Psoas muscle (tissue), 8 donors: Measurements from ENCODE around the gene ATP8A2. TPM values are rescaled to one million over a fixed set of nuclear protein-coding genes. Genes with fewer than 3 reads are reported as not detected.

Experiments used
- ATAC-seq, 4 donors: fragments of 200-7000 bp; cut with Tn5 transposase; one replicate each; pipeline ENCODE4 v1.9.1; 2020; ENCODE audit warnings: moderate library complexity in 3 of 4, mild to moderate bottlenecking in 2 of 4
- DNase-seq, 2 donors: peaks; one replicate each; pipeline ENCODE4 v3.0.0-alpha.2; 2020
- H3K27ac ChIP-seq: fragments of 200-600 bp; one replicate; pipeline ENCODE4 v1.8.0; 2022
- H3K27me3 ChIP-seq, 3 donors: fragments of 200-600 bp in 1 of 3; one replicate each; pipeline versions ENCODE4 v1.6.1 to v1.8.0; 2013 to 2022; ENCODE audit warnings: low read length in 2 of 3, mild to moderate bottlenecking in 2 of 3, moderate library complexity in 1 of 3; ENCODE audit not compliant: insufficient read depth in 3 of 3
- H3K36me3 ChIP-seq, 2 donors: fragments of 200-600 bp in 1 of 2; one replicate each; pipeline versions ENCODE4 v1.6.1 to v1.8.0; 2013 to 2022; ENCODE audit warnings: low read depth in 1 of 2, mild to moderate bottlenecking in 1 of 2, moderate library complexity in 1 of 2; ENCODE audit not compliant: insufficient read depth in 1 of 2
- H3K4me1 ChIP-seq: fragments of 200-600 bp; one replicate; pipeline ENCODE4 v1.8.0; 2022
- H3K4me3 ChIP-seq: fragments of 200-600 bp; one replicate; pipeline ENCODE4 v1.8.0; 2022; ENCODE audit warnings: mild to moderate bottlenecking
- H3K9me3 ChIP-seq: fragments of 200-600 bp; one replicate; pipeline ENCODE4 v1.8.0; 2022
- WGBS, 3 donors: extraction: QIAGEN DNeasy Blood & Tissue Kit; methylation state at CpG; one replicate each; pipeline versions ENCODE4 v1.1.6 to v1.1.7; 2013; 5-methylcytosine and 5-hydroxymethylcytosine counted together
- intact Hi-C, 2 donors: fragments of 100-400 bp; cut with DNase I; formaldehyde crosslinking; loops; one replicate each; pipeline versions ENCODE4 v1.11.0 to v1.14.2; 2022
- polyA plus RNA-seq, 3 donors: library from polyadenylated mRNA; stranded (reverse); fragments of 200-250 nt; gene quantifications; one replicate each; pipeline ENCODE4 v1.2.3, GENCODE V29; 2013
- total RNA-seq, 4 donors: library from RNA; stranded (reverse); fragmentation: NEBNext Ultra II Directional in 2 of 4; extraction: Animal tissue kit (Norgen Biotek cat#: 25700) in 2 of 4; gene quantifications; one replicate each; pipeline versions ENCODE4 v1.2.1 to v1.2.4, GENCODE V29; 2021 to 2023
- TF ChIP-seq, protein P1 (sequence below): fragments of 200-600 bp; IDR thresholded peaks from one replicate; pipeline ENCODE4 v1.8.0; 2022; ENCODE audit warnings: antibody characterized with exemption
- donor health status: healthy with polysubstance abuse.
- donor health status: DM: no; HTN: no; CAD: no; lungs with moderate emphysema.
- donor health status: Bipolar disorder and iron deficiency.
- donor health status: healthy.
- donor health status: DM: yes; HTN: yes; CAD: no.
- donor health status: DM: no; HTN: no; CAD: no.
- donor health status: DM: no; HTN: no; CAD: no.
- donor health status: DM: yes; HTN: yes; CAD: no.

ATP8A2 gene
- total and polyA plus RNA-seq, 7 donors = 0.02 to 0.22 (median 0.04) TPM; not detected in 2

DNA sequence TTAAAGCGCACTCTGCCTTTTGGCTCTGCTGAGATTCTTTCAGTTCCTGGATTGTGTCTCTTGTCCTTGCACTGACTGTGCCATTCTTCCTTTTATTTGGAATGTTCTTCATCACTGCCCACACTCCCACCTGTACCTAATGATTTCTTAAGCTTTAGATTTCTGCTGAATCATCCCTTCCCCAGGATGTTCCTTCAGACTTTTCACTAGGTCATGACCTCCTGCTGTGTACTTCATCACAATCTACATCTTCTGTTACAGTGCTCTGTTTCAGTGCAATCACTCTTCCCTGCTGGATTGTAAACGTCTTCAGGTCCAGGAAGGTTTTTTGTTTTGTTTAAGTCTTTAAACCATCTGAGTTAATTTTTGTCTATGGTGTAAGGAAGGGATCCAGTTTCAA lies 281.0 kb downstream of the ATP8A2 start:
- ATAC-seq (no peak), DNase-seq (no peak)
- intact Hi-C loops = no loop called here
- H3K36me3 ChIP-seq = no peaks in the 10 kb centered on the region
- no peaks in the 10 kb centered on the region for H3K4me1 ChIP-seq
- no peak overlapping the region for H3K4me3 ChIP-seq
- H3K9me3 ChIP-seq = no peaks in the 10 kb centered on the region
- H3K27me3 ChIP-seq = no peaks in the 10 kb centered on the region
- WGBS, 3 donors = 46 to 76% (median 71%) methylated on average over 2 of the region's 2 CpGs
- TF ChIP-seq, protein P1, sequence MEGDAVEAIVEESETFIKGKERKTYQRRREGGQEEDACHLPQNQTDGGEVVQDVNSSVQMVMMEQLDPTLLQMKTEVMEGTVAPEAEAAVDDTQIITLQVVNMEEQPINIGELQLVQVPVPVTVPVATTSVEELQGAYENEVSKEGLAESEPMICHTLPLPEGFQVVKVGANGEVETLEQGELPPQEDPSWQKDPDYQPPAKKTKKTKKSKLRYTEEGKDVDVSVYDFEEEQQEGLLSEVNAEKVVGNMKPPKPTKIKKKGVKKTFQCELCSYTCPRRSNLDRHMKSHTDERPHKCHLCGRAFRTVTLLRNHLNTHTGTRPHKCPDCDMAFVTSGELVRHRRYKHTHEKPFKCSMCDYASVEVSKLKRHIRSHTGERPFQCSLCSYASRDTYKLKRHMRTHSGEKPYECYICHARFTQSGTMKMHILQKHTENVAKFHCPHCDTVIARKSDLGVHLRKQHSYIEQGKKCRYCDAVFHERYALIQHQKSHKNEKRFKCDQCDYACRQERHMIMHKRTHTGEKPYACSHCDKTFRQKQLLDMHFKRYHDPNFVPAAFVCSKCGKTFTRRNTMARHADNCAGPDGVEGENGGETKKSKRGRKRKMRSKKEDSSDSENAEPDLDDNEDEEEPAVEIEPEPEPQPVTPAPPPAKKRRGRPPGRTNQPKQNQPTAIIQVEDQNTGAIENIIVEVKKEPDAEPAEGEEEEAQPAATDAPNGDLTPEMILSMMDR = no peak
- H3K27ac ChIP-seq = no peak overlapping the region

DNA sequence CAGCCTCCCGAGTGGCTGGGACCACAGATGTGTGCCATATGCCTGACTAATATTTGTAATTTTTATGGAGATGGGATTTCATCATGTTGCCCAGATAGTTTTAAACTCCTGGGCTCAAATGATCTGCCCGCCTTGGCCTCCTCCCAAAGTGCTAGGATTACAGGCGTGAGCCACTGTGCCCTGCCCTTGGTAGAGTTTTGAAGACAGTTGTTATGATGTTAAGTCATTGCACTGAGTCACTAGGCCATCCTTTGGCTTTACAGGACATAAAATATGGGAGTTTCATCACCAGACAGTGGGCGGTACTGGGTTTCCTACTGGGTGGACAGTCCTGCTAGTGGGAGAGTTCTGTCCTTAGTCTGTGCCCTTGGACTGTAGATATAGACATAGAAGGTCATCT lies 282.5 kb downstream of the ATP8A2 start:
- no peaks in the 10 kb centered on the region for H3K36me3 ChIP-seq
- peaks cover 7% of the 10 kb centered on the region for H3K4me1 ChIP-seq
- TF ChIP-seq, protein P1 = no peak
- 39 to 49% (median 43%) methylated on average over 4 of the region's 4 CpGs for WGBS, 3 donors
- ATAC-seq (peak; percentile 93 to 97 (median 96)), DNase-seq (peak; percentile 33 to 74)
- no peaks in the 10 kb centered on the region for H3K9me3 ChIP-seq
- no peaks in the 10 kb centered on the region for H3K27me3 ChIP-seq
- H3K4me3 ChIP-seq = no peak overlapping the region
- intact Hi-C loops = no loop called here
- H3K27ac ChIP-seq = no peak overlapping the region

- no peak overlapping the region for H3K27ac ChIP-seq
- H3K4me3 ChIP-seq = no peak overlapping the region
- DNase-seq (no peak), ATAC-seq (no peak)
- no peaks in the 10 kb centered on the region for H3K27me3 ChIP-seq
- H3K9me3 ChIP-seq = no peaks in the 10 kb centered on the region
- 47 to 70% (median 62%) methylated on average over 3 of the region's 3 CpGs for WGBS, 3 donors
- TF ChIP-seq, protein P1 = no peak
- no peaks in the 10 kb centered on the region for H3K36me3 ChIP-seq
- peaks cover 10% of the 10 kb centered on the region for H3K4me1 ChIP-seq
- intact Hi-C loops = no loop called here
These were observed 285.4 kb downstream of the ATP8A2 start for GRCh38 chr13:25657157-25657556.

GRCh38 chr13:25659091-25659795 lies 287.5 kb downstream of the ATP8A2 start:
- ATAC-seq = peak in 1 of 4 donors; percentile 34
- TF ChIP-seq, protein P1 = no peak
- H3K36me3 ChIP-seq = no peaks in the 10 kb centered on the region
- intact Hi-C loops = no loop called here
- H3K27me3 ChIP-seq = no peaks in the 10 kb centered on the region
- H3K4me1 ChIP-seq = peaks cover 10% of the 10 kb centered on the region
- no peak for DNase-seq
- H3K9me3 ChIP-seq = no peaks in the 10 kb centered on the region
- H3K4me3 ChIP-seq = no peak overlapping the region
- H3K27ac ChIP-seq = no peak overlapping the region
- WGBS, 3 donors = 37 to 55% (median 41%) methylated on average over 14 of the region's 14 CpGs

- Histone ChIP-seq H3K9me3 (no peaks in the 10 kb centered on the region), H3K4me1 (peaks cover 10% of the 10 kb centered on the region), H3K27ac (no peak overlapping the region), H3K36me3 (no peaks in the 10 kb centered on the region), H3K27me3 (no peaks in the 10 kb centered on the region), H3K4me3 (no peak overlapping the region)
- intact Hi-C loops = no loop called here
- TF ChIP-seq, protein P1 = no peak
- no peak for DNase-seq
- WGBS, 3 donors = 82 to 93% (median 84%) methylated on average over 5 of the region's 5 CpGs
- no peak for ATAC-seq
These were observed 289.2 kb downstream of the ATP8A2 start for GRCh38 chr13:25660996-25661395.
